C4-2B (cell line): Measurements from ENCODE around the gene GCNT3.
A peak's percentile ranks its signal among the peaks of the same experiment; 100 is the strongest.

Experiments used
- ZFX ChIP-seq: fragments of 450-650 bp; IDR thresholded peaks from 2 replicates; pipeline ENCODE4 v1.6.1; 2017
- TF ChIP-seq, protein P1 (sequence below): fragments of 450-650 bp; conservative IDR thresholded peaks from 2 replicates; pipeline ENCODE4 v1.5.1; 2017; ENCODE audit warnings: mild to moderate bottlenecking

GRCh38 chr15:59642351-59642750 lies 30.8 kb downstream of the GCNT3 start:
- TF ChIP-seq, protein P1, sequence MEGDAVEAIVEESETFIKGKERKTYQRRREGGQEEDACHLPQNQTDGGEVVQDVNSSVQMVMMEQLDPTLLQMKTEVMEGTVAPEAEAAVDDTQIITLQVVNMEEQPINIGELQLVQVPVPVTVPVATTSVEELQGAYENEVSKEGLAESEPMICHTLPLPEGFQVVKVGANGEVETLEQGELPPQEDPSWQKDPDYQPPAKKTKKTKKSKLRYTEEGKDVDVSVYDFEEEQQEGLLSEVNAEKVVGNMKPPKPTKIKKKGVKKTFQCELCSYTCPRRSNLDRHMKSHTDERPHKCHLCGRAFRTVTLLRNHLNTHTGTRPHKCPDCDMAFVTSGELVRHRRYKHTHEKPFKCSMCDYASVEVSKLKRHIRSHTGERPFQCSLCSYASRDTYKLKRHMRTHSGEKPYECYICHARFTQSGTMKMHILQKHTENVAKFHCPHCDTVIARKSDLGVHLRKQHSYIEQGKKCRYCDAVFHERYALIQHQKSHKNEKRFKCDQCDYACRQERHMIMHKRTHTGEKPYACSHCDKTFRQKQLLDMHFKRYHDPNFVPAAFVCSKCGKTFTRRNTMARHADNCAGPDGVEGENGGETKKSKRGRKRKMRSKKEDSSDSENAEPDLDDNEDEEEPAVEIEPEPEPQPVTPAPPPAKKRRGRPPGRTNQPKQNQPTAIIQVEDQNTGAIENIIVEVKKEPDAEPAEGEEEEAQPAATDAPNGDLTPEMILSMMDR, result peak; percentile 44
- no peak for TF ChIP-seq ZFX
